GM19397 (cell line): Measurements from ENCODE around the gene KLHL6.
"Not testable (repeated sequence)": the region's sequence is repeated elsewhere in the genome, so short reads cannot be mapped to it uniquely, and the experiment has no call there.

Source experiments
- ATAC-seq: cut with Tn5 transposase; IDR thresholded peaks from one replicate; pipeline ENCODE4 v1.9.1; 2021; ENCODE audit warnings: mild to moderate bottlenecking, moderate library complexity; ENCODE audit not compliant: unreplicated experiment

KLHL6 gene

DNA sequence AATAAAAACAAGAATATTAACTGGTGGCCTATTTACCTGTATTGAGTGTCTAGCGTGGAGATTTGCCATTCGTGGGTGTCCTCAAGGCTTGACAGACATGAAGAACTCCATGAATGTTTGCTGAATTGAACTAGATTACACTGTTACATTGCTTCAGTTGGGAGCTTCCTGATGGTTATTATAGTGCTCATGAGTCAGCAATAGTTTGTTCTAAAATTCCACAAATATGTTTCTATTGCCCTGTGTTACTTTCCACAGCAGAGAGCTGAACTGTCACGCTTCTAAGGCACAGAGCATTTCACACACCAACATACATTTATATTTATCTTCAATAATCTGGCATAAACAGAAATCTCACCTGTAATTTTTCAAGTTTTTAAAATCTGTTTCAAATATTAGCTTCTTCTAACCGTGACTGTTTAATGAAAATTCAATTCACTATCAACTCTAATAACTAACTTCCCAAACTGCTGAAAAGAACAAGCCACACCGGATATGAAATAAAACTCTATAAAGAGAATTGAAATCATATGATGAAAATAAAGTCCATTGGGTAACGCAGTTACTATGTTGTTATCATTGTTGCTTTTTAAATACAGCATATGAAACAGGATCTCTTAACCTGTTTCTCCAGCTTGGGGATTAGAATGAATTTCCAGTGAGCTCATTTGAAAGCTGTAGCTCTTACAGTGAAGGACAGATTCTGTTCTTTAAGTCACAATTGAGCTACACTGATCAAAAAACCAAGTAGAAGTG, 65.9 kb downstream of the KLHL6 start:
- ATAC-seq: no peak

DNA sequence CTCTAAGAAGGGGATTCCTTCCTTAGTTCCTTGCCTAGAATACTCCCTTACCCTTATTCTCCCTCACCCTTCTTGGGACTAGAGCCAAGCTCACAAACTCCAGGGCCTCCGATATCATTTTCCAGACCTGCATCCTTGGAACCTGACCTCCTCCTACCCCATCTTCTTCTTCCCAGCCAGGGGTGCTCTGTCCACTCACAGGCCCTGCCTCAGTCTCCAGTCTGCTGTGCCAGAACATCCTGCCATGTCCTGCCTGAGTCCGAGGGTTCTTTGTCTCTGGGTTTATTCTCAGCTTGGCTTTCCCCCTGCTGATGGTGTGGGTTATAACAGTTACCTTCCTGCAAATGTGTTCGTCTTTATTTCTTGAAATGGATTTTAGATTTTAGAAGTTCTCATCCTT, 67.2 kb downstream of the KLHL6 start:
- no peak for ATAC-seq

DNA sequence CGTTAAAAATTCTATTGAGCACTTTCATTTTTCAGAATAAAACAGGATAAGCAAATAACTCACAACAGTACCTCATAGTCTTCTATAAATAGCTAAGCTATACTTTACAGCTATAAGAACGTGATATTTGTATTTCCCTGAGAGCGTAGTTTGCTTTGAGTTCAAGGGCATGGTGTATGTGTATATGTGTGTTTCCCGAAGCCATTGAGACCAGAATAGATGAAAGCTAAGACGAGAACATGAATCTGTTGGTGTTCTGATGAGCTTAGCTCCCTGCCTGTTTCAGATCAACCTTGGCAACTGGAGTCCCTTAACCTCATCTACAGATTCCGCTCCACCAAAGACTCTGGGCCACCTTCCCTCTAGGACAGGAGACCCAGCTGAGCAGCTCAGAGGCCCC, 67.6 kb downstream of the KLHL6 start:
- no peak for ATAC-seq

DNA sequence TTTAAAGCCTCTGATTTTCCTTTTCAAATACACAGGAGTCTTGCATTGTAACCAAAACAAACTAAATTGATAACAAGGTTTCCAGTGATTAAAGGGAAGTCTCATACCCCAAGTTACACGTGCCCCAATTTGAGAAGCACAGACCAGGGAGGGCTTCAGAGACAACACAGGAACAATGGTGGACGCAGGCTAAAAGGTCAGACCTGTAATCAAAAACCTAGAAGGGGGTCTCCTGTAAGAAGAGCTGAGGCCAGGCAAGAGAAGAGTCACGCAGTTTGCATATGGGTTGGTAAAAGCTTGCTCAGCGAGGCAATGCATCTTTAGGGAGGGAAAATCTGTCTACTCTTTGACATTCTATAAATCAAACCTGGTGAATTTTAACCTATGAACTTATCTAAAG, 68.5 kb downstream of the KLHL6 start:
- no peak for ATAC-seq

DNA sequence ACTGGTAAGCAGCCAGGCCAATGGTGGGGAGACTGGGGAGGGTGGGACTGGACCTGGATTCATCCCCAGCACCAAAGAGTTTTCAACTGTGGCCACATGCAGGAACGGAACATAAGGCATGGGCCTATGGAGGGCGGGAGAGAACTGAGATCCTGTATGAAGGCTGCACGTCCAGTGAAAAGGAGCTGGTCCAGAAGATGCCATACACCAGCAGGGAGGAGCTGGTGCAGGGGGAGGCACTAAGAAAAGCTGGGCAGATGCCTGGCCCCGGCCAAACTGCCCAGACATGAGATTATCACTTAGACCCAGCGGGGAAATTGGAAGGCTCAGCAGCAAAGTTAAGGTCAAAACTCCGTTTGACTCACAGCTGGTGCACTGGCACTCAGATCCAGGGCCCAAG, 69.0 kb downstream of the KLHL6 start:
- ATAC-seq: no peak

DNA sequence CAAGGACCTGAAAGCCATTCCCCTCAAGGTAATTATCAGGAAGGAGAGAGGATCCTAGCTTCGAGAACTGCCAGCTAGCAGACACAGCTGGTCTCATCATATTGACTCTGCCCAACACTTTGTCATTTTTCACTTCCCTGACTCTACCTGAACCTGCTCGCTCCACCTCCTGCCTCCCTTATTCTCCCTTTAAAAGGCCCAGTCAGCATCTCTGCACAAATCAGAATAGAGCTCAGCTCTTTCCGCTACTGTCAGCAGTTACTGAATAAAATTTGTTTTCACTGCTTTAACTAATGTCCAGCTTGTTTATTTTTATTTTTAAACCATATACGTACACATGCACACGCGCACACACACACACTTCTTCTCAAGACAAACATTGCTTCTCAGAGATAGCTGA, 69.9 kb downstream of the KLHL6 start:
- ATAC-seq: no peak

DNA sequence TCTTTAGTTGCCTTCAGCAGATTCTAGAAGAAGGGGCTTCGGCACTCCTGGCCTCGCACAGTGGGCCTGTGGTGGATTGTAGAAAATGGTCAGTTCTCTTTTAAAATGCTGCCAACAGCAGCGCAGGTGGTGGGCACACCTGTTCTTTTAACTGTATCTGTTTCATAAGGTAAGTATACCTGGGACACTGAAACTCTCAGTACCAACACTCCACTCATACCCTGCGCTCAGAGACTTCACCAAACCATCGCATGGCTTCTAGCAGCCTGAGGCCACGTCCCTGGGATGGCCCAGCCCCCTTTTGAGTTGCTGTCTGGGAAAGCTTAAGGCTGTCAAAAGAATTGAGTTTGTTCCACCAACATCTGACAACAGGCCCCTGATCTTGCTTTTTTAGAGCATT, 70.4 kb downstream of the KLHL6 start:
- ATAC-seq: no peak

DNA sequence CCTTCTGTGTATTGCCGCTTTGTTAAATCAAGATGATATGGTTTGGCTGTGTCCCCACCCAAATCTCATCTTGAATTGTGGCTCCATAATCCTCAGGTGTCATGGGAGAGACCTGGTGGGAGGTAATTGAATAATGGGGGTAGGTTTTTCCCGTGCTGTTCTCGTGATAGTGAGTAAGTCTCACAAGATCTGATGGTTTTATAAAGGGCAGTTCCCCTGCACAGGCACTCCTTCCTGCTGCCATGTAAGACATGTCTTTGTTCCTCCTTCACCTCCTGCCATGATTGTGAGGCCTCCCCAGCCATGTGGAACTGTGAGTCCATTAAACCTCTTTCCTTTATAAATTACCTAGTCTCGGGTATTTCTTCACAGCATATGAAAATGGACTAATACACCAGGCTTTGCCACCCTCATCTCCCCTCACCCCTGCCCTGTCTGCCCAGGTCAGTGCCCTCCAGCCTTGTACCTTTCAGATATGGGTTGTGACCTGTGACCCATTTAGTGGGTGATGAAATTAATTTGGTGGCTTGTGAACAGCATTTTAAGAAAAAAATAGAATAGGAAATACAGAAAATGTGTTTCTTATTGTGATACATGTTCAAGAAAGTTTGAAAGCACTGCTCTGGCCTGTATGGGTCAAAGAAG, 71.0 kb downstream of the KLHL6 start:
- no peak for ATAC-seq

DNA sequence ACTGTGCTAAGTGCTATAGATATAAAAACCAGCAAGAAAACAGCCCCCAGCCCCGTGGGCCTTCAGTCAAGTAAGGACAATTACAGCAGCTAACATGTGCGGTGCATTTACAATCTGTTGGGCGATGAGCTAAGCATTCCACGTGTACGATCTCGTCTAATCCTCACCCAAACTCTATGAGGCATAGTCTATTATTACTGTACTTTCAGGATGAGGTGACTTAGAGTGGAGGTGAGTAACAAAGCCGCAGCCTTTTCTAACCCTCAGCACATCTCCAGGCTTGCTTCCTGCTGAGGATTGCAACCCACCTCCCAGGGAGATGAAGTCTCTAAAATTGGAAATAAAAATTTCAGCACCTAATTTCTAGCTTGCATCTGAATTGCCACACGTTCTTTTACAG, 73.9 kb downstream of the KLHL6 start:
- no peak for ATAC-seq

DNA sequence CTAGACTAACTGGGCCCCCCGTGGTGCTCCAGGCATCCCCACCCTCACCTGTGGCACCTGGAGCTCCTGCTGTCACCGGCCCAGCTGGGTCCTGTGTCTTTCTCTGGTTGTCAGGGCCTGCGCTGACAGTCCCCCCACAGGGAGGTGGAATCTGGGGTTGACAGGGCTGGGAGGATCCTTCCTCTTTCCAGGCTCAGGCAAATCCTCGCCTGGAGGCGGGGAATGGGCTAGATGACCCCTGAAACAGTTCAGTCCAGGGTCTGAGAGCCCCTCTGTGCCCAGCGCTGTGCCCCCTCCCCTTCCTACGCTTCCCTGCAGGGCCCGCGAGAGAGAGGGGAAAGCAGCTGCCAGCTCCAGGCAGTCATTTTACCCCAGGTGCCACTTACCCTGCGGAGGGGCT, 77.0 kb downstream of the KLHL6 start:
- ATAC-seq: no peak

DNA sequence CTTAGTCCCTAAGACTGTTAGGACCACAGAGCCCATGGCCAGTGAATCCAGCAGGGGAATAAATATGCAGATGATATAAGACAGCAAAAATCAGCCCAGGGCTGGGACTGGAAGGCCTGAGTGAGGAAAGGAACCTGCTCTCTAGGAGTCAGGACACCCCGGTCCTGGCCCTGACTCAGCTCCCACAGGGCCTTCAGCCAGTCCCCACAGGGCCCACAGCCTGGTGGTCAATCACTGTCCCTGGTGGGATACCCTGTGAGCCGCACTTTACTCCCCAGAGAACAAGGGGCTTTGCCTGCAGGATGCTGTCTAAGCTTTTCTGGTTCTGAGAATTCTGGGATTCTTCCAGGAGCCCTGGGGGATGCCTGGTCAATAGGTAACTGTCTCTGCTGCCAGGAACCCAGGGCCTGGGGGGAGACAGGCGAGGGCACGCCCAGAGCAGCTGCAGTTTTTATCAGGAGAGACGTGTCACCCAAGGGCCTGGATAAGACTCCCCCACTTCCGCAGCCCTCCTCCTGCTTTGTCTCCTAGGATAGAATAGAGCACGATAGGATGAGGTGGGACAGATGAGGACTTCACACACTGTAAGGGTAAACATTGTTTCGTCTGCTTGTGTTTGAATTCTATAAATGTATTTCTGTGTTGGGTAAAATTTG, 77.6 kb downstream of the KLHL6 start:
- no peak for ATAC-seq

DNA sequence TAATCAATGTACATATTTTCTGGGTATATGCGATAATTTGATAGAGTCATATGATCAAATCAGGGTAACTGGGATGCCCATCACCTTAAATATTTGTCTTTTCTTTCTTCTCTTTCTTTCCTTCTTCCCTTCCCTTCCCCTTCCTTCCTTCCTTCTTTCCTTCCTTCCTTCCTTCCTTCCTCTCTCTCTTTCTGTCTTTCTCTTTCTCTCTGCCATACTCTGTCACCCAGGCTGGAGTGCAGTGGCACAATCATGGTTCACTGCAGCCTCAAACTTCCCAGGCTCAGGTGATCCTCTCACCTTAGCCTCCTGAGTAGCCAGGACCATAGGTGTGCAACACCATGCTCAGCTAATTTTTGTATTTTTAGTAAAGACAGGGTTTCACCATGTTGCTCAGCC, 79.7 kb downstream of the KLHL6 start:
- ATAC-seq: not testable (repeated sequence)

DNA sequence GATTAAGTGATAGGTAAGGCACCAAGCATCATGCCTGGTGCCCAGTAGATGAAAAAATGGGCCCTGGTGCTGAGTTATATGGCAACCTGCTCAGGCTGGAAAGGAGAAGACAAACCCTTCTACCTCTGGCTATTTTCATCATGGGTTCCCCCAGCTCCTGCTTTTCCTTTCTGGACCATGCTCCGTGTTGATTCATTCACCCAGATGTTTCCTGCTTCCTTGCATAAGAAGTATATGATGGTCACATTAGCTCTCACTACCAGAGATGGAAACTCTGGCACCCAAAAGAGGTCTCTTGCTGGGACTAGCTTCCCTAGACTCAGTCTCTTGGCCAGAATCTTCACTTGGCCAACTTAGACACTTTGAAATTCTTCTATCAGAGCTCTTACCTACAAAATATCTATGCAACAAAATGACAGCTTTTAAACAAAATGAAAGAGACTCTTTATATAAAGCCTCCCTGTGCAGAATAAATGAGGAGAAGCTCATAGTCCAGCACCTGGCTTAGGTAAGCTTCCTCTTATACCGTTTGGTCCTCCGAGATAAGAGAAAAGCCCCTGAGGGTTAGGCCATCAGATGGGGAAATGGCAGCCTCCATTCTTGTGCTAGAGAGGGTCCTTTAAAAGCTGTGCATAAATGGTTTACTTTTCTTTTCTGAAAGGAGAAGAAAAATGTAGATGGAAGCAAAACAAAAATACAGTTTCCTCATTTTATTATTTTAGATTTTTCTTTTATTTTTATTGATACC, 80.3 kb downstream of the KLHL6 start:
- no peak for ATAC-seq

DNA sequence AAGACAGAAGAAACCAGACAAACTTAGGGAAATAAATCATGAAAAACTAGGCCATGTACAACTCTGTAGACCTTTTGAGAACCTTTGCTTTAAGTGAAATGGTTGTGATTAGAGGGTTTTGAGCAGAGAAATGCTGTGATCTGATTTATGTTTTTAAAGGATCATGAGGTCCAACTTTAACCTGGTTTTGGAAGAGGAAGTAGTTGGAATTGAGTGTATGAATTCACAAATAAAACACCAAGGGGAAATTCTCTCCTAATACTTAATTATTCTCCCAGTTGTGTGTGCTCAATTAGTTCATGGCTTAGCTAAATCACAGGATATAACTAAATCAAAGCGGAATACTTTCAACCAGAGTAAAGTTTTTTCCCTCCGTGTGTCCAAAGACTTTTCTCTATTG, 81.5 kb downstream of the KLHL6 start:
- ATAC-seq: no peak

DNA sequence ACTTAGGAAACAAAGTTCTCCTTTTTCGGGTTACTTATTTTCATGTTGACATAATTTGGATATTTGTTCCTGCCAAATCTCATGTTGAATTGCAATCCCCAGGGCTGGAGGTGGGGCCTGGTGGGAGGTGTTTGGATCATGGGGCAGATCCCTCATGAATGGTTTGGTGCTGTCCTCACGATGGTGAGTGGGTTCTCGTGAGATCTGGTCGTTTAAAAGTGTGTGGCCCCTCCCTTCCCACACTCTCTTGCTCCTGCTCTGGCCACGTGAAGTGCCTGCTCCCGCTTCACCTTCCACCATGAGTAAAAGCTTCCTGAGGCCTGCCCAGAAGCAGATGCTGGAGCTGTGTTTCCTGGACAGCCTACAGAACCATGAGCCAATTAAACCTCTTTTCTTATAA, 83.4 kb downstream of the KLHL6 start:
- ATAC-seq: no peak

DNA sequence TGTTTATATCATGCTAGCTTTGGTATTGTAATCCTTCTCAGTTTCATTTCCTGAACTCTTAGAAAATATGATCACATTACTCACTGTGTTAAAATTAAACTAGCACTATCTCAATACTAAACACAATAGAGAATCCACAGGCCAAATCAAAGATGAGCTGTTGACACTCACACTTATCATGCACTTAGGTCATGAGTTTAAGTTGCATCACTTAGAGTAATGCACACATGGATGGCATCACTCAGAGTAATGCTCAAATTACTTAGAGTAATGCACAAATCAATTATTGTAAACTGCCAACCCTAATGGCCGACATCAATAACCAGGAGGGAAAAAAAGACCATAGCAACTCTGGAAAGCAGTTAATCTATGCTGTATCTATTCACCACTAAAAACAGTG, 87.1 kb downstream of the KLHL6 start:
- ATAC-seq: no peak

DNA sequence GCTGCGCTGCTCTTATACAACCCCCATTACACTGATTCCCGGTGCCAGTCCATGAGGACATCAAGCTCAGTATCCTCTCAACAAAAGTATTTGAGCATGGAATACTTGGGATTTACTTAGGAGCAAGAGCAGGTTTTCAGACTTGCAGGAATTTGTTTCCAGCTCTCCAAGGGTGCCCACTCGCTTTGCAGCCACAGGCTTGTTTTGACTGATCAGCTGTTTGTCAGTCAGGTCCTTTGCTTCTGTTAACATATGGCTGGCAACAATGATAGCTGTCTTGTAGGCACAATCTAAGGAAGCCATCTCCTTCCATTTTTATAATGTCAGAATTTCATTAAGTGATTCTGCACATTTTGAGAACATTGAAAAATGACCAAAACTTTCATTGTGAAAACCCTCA, 88.9 kb downstream of the KLHL6 start:
- no peak for ATAC-seq

DNA sequence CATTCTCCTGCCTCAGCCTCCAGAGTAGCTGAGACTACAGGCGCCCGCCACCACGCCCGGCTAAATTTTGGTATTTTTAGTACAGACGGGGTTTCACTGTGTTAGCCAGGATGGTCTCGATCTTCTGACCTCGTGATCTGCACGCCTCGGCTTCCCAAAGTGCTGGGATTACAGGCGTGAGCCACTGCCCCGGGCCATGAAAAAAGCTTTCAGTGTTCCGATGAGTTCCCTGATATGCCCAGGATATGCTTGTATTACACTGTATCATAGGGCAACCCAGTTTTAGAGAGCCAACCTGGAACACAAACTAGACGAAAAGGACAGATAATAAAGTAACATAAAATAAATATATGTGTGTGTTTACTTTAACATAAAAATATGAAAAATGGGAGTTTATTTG, 89.8 kb downstream of the KLHL6 start:
- not testable (repeated sequence) for ATAC-seq

DNA sequence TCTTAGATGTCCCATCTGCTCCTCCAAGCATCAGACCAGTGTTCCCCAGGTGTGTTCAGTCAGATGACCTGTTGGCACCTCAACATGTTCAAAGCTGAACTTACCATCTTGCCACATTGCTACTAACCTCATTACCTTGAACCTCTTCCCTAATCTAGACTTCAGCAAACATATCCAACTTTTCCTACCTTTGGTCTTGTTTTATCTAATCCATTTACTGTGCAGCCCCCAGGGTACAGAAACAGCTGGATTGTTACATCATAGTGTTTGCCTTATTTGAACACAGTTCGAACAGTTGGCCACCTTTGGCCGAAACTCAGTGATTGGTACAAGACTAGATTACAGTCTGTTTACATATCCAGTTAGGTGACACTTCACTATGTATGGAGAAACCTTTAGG, 91.0 kb downstream of the KLHL6 start:
- ATAC-seq: no peak

DNA sequence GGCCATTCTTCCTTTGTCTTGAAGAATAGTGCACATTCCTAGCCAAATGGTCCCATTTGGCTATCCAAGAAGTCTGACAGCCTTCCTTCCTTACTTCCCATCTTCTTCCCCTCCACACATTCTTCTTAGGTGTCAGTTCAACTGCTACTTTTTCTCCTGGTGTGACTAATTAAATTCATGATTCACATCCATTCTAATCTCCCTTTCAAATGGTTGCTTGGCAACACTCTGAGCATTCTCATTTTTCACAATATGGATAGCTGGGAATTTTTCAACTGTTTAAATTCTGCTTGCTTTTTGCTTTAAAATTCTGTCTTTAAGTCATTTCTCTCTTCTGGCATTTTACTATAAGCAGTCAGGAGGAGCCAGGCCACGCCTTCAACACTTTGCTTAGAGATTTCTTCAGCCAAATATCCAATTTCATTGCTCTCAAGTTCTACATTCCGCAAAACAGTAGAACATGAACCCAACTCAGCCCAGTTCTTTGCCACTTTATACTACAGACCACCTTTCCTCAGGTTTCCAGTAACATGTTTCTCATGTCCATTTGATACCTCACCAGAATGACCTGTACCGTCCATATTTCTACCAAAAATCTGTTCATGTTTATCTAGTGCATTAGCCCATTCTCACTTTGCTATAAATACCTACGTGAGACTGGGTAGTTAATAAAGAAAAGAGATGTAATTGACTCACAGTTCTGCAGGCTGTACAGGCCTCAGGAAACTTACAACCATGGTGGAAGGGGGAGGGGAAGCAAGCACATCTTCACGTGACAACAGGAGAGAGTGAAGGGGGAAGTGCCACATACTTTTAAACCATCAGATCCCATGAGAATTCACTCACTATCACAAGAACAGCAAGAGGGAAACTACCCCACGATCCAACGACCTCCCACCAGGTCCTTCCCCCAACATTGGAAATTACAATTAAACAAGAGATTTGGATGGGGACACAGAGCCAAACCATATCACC, 95.1 kb downstream of the KLHL6 start:
- ATAC-seq: no peak
